MM.1S (cell line): ENCODE measurements around the gene TNRC18.

Experiments
- EZH2phosphoT487 ChIP-seq: fragments of 300-600 bp; sonication (generic); IDR thresholded peaks from 2 replicates; pipeline ENCODE4 v1.6.1; 2018; ENCODE audit warnings: antibody characterized with exemption, low read length
- TF ChIP-seq, protein P1 (sequence below): fragments of 300-600 bp; sonication (generic); IDR thresholded peaks from 2 replicates; pipeline ENCODE4 v1.5.1; 2016; ENCODE audit warnings: antibody characterized with exemption, low read length, mixed read lengths

DNA sequence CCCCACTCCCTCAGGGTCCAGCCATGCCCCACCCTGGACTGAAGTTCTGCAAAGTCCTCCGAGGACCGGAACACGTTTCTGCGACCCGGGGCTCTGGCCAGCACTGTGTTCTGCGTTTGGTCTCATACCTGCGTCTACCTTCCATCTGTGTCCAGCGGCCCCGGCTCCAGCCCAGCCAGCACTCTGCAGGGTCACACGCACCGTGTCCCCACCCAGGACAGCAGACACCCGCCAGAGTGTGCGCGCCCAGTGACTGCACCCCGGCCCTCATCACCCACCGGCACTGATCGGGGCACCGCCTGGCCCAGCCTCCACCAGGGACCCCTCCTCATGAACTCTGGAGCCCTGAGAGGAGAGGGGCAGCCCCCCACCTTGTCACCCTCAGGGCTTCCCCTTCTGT lies 120.6 kb downstream of the TNRC18 start:
- no peak for TF ChIP-seq EZH2phosphoT487
- TF ChIP-seq, protein P1, sequence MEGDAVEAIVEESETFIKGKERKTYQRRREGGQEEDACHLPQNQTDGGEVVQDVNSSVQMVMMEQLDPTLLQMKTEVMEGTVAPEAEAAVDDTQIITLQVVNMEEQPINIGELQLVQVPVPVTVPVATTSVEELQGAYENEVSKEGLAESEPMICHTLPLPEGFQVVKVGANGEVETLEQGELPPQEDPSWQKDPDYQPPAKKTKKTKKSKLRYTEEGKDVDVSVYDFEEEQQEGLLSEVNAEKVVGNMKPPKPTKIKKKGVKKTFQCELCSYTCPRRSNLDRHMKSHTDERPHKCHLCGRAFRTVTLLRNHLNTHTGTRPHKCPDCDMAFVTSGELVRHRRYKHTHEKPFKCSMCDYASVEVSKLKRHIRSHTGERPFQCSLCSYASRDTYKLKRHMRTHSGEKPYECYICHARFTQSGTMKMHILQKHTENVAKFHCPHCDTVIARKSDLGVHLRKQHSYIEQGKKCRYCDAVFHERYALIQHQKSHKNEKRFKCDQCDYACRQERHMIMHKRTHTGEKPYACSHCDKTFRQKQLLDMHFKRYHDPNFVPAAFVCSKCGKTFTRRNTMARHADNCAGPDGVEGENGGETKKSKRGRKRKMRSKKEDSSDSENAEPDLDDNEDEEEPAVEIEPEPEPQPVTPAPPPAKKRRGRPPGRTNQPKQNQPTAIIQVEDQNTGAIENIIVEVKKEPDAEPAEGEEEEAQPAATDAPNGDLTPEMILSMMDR: no peak
